ENCODE measurements around the gene CLDN34.

- TF ChIP-seq ZBTB33 (IDR thresholded peaks at IDR 0.05; ENCODE audit: borderline replicate concordance, low read depth) (no peak), EP300 (IDR thresholded peaks at IDR 0.05; ENCODE audit: borderline replicate concordance in 1 of 2, low read depth in 1 of 2, low read length in 1 of 2) (no peak), ELF1 (IDR thresholded peaks at IDR 0.05) (no peak), CTCF (IDR thresholded peaks at IDR 0.05) (no peak), MAX (IDR thresholded peaks at IDR 0.05; ENCODE audit: low read depth) (no peak), USF2 (IDR thresholded peaks at IDR 0.05; ENCODE audit: borderline replicate concordance, low read depth, low read length) (no peak), RCOR1 (IDR thresholded peaks at IDR 0.05; ENCODE audit: low read length) (no peak), RFX5 (IDR thresholded peaks at IDR 0.05; ENCODE audit: low read length) (no peak)
Measured at GRCh38 chrX:9955506-9955905, 11.7 kb upstream of the CLDN34 start.

Data from SK-N-SH (cell line).